C4-2B (cell line): ENCODE data around the gene EIF4A2.

ENCODE experiments used
- CTCF ChIP-seq: fragments of 450-650 bp; conservative IDR thresholded peaks from 2 replicates; pipeline ENCODE4 v1.5.1; 2017; ENCODE audit warnings: mild to moderate bottlenecking
- ZFX ChIP-seq: fragments of 450-650 bp; IDR thresholded peaks from 2 replicates; pipeline ENCODE4 v1.6.1; 2017

- no peak for TF ChIP-seq CTCF
- TF ChIP-seq ZFX, result no peak
Observed at GRCh38 chr3:186789554-186790260, 6.3 kb downstream of the EIF4A2 start.
